ENCODE results near the gene DLX1. TPM values are rescaled to one million over a fixed set of nuclear protein-coding genes. Genes with fewer than 3 reads are reported as not detected.

Gene DLX1
- total and polyA plus RNA-seq, 2 of the 8 experiments (the other 6 are each of a cell fraction or from before 2014, with no cell fraction given), result 0.11 TPM; not detected in 1

DNA sequence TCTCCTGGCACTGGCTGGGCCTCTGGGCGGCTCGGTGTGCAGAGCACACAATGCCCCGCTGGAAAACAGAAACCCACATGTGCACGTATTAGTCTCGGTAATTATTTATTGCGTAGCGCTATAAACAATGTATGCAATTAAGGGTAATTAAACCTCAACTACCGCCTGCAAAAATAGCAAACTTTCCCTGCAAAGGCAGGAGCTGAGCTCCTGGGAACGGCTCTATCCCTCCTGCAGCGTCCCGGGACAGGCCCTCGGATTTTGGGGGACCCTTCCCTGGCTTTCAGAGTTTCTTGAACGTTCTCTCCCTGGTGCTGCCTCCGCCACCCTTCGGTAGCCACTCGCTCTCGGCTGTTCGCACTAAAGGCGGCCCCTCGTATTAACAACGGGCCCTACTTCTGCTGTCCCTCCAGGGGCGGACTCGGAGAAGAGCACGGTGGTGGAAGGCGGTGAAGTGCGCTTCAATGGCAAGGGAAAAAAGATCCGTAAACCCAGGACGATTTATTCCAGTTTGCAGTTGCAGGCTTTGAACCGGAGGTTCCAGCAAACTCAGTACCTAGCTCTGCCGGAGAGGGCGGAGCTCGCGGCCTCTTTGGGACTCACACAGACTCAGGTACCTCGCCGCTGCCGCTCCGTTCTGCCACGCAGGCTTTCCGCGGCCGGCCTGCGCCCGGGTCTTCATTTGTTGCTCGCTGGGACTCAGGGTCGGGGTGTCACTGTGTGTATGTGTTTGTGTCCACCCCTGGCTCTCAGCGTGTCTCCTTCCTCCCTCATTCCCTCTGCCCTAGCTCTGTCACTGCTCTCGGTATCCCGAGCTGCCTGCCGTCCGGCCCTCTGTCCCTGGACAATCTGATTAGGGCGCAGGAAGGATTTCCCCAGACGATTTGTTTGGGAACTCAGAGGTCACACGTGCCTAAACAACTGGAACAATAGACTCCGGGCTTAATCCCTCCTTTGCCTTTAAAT, 1.2 kb downstream of the DLX1 start:
- Histone ChIP-seq H3K23ac (ENCODE audit: insufficient read length) (no peak overlapping the region), H2BK20ac (ENCODE audit: low read length) (no peak overlapping the region), H3K9ac (replicated peaks in 1 of 4; ENCODE audit: extremely low read depth in 1 of 4, low read depth in 3 of 4, low read length in 3 of 4) (no peak overlapping the region), H2BK15ac (ENCODE audit: low read length) (no peak overlapping the region), H3K27ac (ENCODE audit: low read depth, low read length) (no peak overlapping the region), H3K4me3 (ENCODE audit: extremely low read depth in 1 of 4, insufficient read depth in 2 of 4, low read depth in 3 of 4, low read length in 4 of 4) (peak overlapping the region; percentile 6 to 66 (median 36); a peak in 5 of 8 replicates), H3K4ac (replicated peaks; ENCODE audit: insufficient read length, low read depth, low read length) (no peak overlapping the region), H3K27me3 (replicated peaks in 1 of 4; ENCODE audit: control insufficient read depth in 3 of 4, extremely low read depth in 1 of 4, insufficient read depth in 3 of 4, low read length in 3 of 4) (peaks cover 92 to 100% (median 97%) of the 10 kb centered on the region in 4 experiments), H4K5ac (ENCODE audit: insufficient read length, low read depth, low read length) (no peak overlapping the region), H2AK5ac (ENCODE audit: low read depth, low read length) (no peak overlapping the region), H3K4me2 (ENCODE audit: insufficient read depth in 1 of 2, low read depth in 2 of 2, low read length in 2 of 2) (peak overlapping the region; percentile 78 to 84), H3K56ac (replicated peaks; ENCODE audit: insufficient read length, low read depth, low read length) (no peak overlapping the region), H3K18ac (ENCODE audit: extremely low read depth, low read length) (no peak overlapping the region; the same call in 1 of the 2 replicates), H2AFZ (ENCODE audit: low read length) (no peak overlapping the region), H2BK12ac (ENCODE audit: low read depth, low read length) (no peak overlapping the region), H2BK120ac (replicated peaks; ENCODE audit: low read depth, low read length) (no peak overlapping the region), H4K20me1 (replicated peaks in 1 of 2; ENCODE audit: control insufficient read depth in 1 of 2, insufficient read depth in 2 of 2, low read length in 2 of 2) (peaks cover 24 to 46% of the 10 kb centered on the region in 2 experiments), H4K8ac (ENCODE audit: extremely low read depth, insufficient read depth, low read length) (0 out of 2 replicates have a peak overlapping the region, but pooled peaks have one; percentile 15), H3K36me3 (ENCODE audit: control insufficient read depth in 2 of 4, insufficient read depth in 4 of 4, low read length in 3 of 4) (0 out of 8 replicates have a peak, but pooled peaks cover 0 to 3% (median 0%) of the 10 kb centered on the region in 4 experiments), H3K79me2 (ENCODE audit: control insufficient read depth in 1 of 2, insufficient read depth in 2 of 2, low read length in 2 of 2) (no peaks in the 10 kb centered on the region), H3K79me1 (ENCODE audit: low read depth, low read length) (no peaks in the 10 kb centered on the region), H3K4me1 (replicated peaks in 1 of 4; ENCODE audit: control insufficient read depth in 3 of 4, insufficient read depth in 4 of 4, low read length in 3 of 4) (peaks cover 2 to 53% (median 24%) of the 10 kb centered on the region in 4 experiments), H2BK5ac (ENCODE audit: low read depth, low read length) (no peak overlapping the region), H3K14ac (ENCODE audit: insufficient read length) (no peak overlapping the region), H3K23me2 (ENCODE audit: low read depth, low read length) (peaks cover 14% of the 10 kb centered on the region; the same call in 1 of the 2 replicates), H4K91ac (replicated peaks; ENCODE audit: insufficient read length, low read length) (no peak overlapping the region), H3K9me3 (ENCODE audit: insufficient read depth in 2 of 2, low read depth in 1 of 2, low read length in 1 of 2) (no peaks in the 10 kb centered on the region)
- FAIRE-seq, result no peak
- POLR2A ChIA-PET (ENCODE audit: partially characterized antibody), result interaction anchor here (0.9 to 14.0 kb wide), 2 partner anchors 16 to 87 kb away, joined by 3 to 184 read pairs; partner anchors contain the start of genes DLX2 and METAP1D
- peak in 1 of 2 experiments; percentile 80 for DNase-seq (ENCODE audit: low read depth in 1 of 2, low spot score in 2 of 2)
- 2% methylated on average over 49 of the region's 54 CpGs; no CpG with 5 or more reads in 1 of the 2 experiments for WGBS, 2 experiments (ENCODE audit: extremely low coverage in 1 of 2, insufficient coverage in 1 of 2, insufficient read length in 1 of 2, insufficient replicate concordance in 2 of 2, low coverage in 1 of 2, low lambda C conversion rate in 2 of 2, missing lambda C conversion rate in 1 of 2)
- CTCF ChIA-PET (ENCODE audit: partially characterized antibody), result interaction anchor here (1.2 to 12.4 kb wide), 5 partner anchors 9 to 382 kb away, joined by 4 to 198 read pairs (median 5); partner anchors contain the start of gene DLX2
- TF ChIP-seq, protein P1, sequence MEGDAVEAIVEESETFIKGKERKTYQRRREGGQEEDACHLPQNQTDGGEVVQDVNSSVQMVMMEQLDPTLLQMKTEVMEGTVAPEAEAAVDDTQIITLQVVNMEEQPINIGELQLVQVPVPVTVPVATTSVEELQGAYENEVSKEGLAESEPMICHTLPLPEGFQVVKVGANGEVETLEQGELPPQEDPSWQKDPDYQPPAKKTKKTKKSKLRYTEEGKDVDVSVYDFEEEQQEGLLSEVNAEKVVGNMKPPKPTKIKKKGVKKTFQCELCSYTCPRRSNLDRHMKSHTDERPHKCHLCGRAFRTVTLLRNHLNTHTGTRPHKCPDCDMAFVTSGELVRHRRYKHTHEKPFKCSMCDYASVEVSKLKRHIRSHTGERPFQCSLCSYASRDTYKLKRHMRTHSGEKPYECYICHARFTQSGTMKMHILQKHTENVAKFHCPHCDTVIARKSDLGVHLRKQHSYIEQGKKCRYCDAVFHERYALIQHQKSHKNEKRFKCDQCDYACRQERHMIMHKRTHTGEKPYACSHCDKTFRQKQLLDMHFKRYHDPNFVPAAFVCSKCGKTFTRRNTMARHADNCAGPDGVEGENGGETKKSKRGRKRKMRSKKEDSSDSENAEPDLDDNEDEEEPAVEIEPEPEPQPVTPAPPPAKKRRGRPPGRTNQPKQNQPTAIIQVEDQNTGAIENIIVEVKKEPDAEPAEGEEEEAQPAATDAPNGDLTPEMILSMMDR (IDR thresholded peaks at IDR 0.05; ENCODE audit: control extremely low read depth in 1 of 3, insufficient read depth in 1 of 3, low read depth in 1 of 3, low read length in 3 of 3), result peak in 2 of 3 experiments; percentile 16 to 36; a peak in 2 of 4 replicates
- TF ChIP-seq BCL11A (IDR thresholded peaks at IDR 0.05; ENCODE audit: low read depth in 2 of 2, low read length in 2 of 2), result no peak
- no peak for TF ChIP-seq CHD1 (IDR thresholded peaks at IDR 0.05; ENCODE audit: low read depth, low read length)
- no peak for TF ChIP-seq KDM5A (IDR thresholded peaks at IDR 0.05; ENCODE audit: low read length)
- TF ChIP-seq SUZ12 (IDR thresholded peaks at IDR 0.05; ENCODE audit: low read length), result peak; percentile 21; the same call in 1 of the 2 replicates
- peak in 1 of 2 experiments; percentile 71; a peak in 1 of 4 replicates for TF ChIP-seq HDAC2 (IDR thresholded peaks at IDR 0.05; ENCODE audit: borderline replicate concordance in 1 of 2, low read depth in 2 of 2, low read length in 2 of 2)

Measured in H1 (cell line).